Omental fat pad (tissue), 4 donors: ENCODE data around the gene HNF1A. TPM values are rescaled to one million over a fixed set of nuclear protein-coding genes. Genes with fewer than 3 reads are reported as not detected.

Experiments
- ATAC-seq: fragments of 150-250 bp; one replicate; pipeline ENCODE4 v1.9.1; 2016; ENCODE audit warnings: mild to moderate bottlenecking, moderate library complexity; ENCODE audit not compliant: low FRiP score
- DNase-seq: peaks from one replicate; pipeline ENCODE4 v3.0.0-alpha.2; 2019; ENCODE audit warnings: low spot score
- CTCF ChIP-seq, 3 donors: fragments of 450-650 bp; IDR thresholded peaks; one replicate each; pipeline ENCODE4 v1.5.1; 2016 to 2017; ENCODE audit warnings: antibody characterized with exemption in 3 of 3, mild to moderate bottlenecking in 3 of 3, moderate library complexity in 2 of 3
- total RNA-seq, 4 donors: library from RNA; depleted of rRNA; stranded (reverse); fragments of >200 nt; gene quantifications; one replicate each; pipeline ENCODE4 v1.1.0, GENCODE V29; 2016

Gene HNF1A
- total RNA-seq, 4 donors from 2014 or later, result not detected

GRCh38 chr12:120989687-120990086, 11.3 kb downstream of the HNF1A start:
- DNase-seq (no peak), ATAC-seq (no peak)
- TF ChIP-seq CTCF (IDR thresholded peaks at IDR 0.05), result no peak

- DNase-seq (no peak), ATAC-seq (no peak)
- no peak for TF ChIP-seq CTCF (IDR thresholded peaks at IDR 0.05)
These were observed 12.2 kb downstream of the HNF1A start for GRCh38 chr12:120990487-120991055.

- TF ChIP-seq CTCF (IDR thresholded peaks at IDR 0.05), result no peak
- ATAC-seq, result no peak
- DNase-seq, result no peak
These were observed 13.6 kb downstream of the HNF1A start for GRCh38 chr12:120991965-120992364.

GRCh38 chr12:120992989-120993388, 14.6 kb downstream of the HNF1A start:
- DNase-seq (no peak), ATAC-seq (no peak)
- no peak for TF ChIP-seq CTCF (IDR thresholded peaks at IDR 0.05)

GRCh38 chr12:120993496-120993895, 15.2 kb downstream of the HNF1A start:
- ATAC-seq (no peak), DNase-seq (no peak)
- no peak for TF ChIP-seq CTCF (IDR thresholded peaks at IDR 0.05)

- no peak for DNase-seq
- no peak for ATAC-seq
- TF ChIP-seq CTCF (IDR thresholded peaks at IDR 0.05), result no peak
These were observed 15.7 kb downstream of the HNF1A start for GRCh38 chr12:120994059-120994458.

- ATAC-seq, result no peak
- no peak for DNase-seq
- no peak for TF ChIP-seq CTCF (IDR thresholded peaks at IDR 0.05)
These were observed 16.4 kb downstream of the HNF1A start for GRCh38 chr12:120994589-120995337.
